ENCODE measurements around the gene IFT122.

Gene IFT122

DNA sequence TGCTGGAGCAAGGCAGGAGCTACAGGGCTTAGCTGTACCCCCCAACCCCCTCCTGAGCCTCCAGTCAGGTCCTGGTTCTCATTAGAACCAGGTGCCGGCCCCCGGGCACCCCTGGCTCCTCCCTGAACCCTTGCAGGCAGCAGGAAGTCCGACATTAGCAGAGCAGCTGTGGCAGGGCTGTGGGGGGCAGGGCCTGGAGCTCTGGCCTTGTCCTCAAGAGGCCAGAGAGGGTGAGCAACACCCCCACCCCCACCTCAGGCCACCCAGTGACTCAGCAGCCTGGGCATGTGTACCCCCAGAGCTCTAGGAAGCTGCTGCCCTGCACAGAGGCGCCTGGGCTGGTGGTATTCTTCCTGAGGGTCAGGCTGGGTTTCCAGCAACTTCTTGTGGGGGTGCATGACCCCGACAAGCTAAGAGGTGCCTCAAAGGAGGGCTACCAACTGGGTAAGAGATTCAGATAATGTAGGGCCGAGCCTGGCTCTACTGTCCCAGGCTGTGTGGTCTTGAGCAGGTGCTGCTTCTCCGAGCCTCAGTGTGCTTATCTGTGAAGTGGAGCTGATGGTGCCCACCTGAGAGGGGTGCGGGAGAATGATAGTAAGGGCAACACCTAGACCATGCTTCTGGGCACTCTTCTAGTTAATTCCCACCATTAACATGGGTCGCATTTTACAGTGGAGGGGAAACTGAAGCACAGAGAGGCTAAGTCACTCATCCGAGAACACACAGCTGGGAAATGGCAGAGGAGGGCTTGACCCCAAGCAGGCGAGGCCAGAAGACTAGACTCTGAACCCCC is 118.9 kb downstream of the IFT122 start:
- DNase-seq (ENCODE audit: extremely low read depth, insufficient read length) = no peak
- H3K4me3 ChIP-seq (replicated peaks; ENCODE audit: low read depth, low read length) = no peak overlapping the region

DNA sequence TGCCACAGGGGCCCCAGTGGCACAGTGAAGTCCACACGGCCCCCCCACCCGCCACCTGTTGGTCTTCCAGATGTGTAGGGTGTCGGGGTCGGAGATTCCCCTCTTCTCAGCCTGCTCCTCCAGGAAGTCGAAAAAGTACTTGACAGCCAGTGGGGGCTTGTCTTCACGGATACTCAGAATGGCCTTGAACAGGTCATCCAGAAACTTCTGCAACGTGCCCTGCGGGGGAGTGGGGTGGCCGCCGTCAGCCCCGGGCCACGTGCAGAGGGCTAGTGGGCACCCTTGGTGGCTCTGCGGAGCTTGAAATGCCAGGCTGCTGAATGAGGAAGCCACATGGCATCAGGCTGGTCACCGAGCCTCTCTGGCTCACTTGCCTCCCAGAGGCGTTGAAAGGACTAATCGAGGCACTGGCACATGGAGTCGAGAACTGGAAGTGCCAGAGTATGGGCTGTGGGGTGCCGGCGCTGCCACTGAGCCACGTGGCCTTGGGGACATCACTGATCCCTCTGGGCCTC is 119.6 kb downstream of the IFT122 start:
- DNase-seq (ENCODE audit: extremely low read depth, insufficient read length) = no peak
- no peaks in the 10 kb centered on the region; the same call in 1 of the 2 replicates for H3K27me3 ChIP-seq (replicated peaks; ENCODE audit: control insufficient read depth, insufficient read depth, low read length)
- no peaks in the 10 kb centered on the region for H3K36me3 ChIP-seq (ENCODE audit: control insufficient read depth, insufficient read depth, low read length)
- H3K4me3 ChIP-seq (replicated peaks; ENCODE audit: low read depth, low read length) = no peak overlapping the region
- no peak for TF ChIP-seq CTCF (IDR thresholded peaks at IDR 0.05; ENCODE audit: insufficient read depth, low read length, poor library complexity, severe bottlenecking)

More for the DNA sequence above, 118.9 kb downstream of the IFT122 start:
- Histone ChIP-seq H3K27me3 (replicated peaks; ENCODE audit: control insufficient read depth, insufficient read depth, low read length) (no peaks in the 10 kb centered on the region; the same call in 1 of the 2 replicates), H3K36me3 (ENCODE audit: control insufficient read depth, insufficient read depth, low read length) (no peaks in the 10 kb centered on the region)
- TF ChIP-seq CTCF (IDR thresholded peaks at IDR 0.05; ENCODE audit: insufficient read depth, low read length, poor library complexity, severe bottlenecking) = no peak

GRCh38 chr3:129560269-129560787 is 120.3 kb downstream of the IFT122 start:
- no peaks in the 10 kb centered on the region for H3K36me3 ChIP-seq (ENCODE audit: control insufficient read depth, insufficient read depth, low read length)
- no peaks in the 10 kb centered on the region; the same call in 1 of the 2 replicates for H3K27me3 ChIP-seq (replicated peaks; ENCODE audit: control insufficient read depth, insufficient read depth, low read length)
- no peak for DNase-seq (ENCODE audit: extremely low read depth, insufficient read length)
- no peak for TF ChIP-seq CTCF (IDR thresholded peaks at IDR 0.05; ENCODE audit: insufficient read depth, low read length, poor library complexity, severe bottlenecking)
- no peak overlapping the region for H3K4me3 ChIP-seq (replicated peaks; ENCODE audit: low read depth, low read length)

DNA sequence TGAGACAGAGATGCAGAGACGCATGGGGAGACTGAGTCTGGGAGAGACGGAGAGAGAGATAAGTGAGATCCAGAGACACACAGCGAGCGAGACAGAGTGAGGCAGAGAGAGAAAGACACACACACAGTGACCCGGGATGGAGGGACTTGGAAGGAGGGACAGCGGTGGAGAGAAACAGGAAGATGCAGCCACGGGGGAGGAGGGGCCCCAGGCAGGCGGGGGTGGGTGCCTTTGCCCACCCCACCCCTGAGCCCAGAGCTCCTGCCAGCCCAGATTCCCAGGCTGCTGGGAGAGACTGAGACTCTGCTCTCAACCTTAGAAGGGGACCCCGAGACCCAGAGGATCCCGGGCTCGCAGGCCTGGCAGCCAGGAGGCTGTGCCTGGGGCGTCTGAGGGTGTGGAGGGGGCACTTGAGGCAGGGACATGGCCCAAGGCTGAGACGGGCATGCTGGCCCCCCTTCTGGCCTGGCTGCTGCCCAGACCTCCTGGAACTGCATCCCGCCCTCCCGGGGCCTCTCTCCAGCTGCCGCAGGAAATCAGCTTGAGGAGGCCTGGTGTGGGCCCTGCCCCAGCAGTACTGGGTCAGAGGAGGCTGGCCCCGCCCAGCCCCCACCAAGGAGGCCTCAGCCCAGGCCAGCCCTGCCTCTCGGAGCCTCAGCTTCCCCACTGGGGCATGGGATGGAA is 121.0 kb downstream of the IFT122 start:
- no peak for TF ChIP-seq CTCF (IDR thresholded peaks at IDR 0.05; ENCODE audit: insufficient read depth, low read length, poor library complexity, severe bottlenecking)
- Histone ChIP-seq H3K36me3 (ENCODE audit: control insufficient read depth, insufficient read depth, low read length) (no peaks in the 10 kb centered on the region), H3K27me3 (replicated peaks; ENCODE audit: control insufficient read depth, insufficient read depth, low read length) (no peaks in the 10 kb centered on the region), H3K4me3 (replicated peaks; ENCODE audit: low read depth, low read length) (no peak overlapping the region)
- DNase-seq (ENCODE audit: extremely low read depth, insufficient read length) = no peak

GRCh38 chr3:129561619-129562248 is 121.7 kb downstream of the IFT122 start:
- no peak for DNase-seq (ENCODE audit: extremely low read depth, insufficient read length)
- H3K27me3 ChIP-seq (replicated peaks; ENCODE audit: control insufficient read depth, insufficient read depth, low read length) = no peaks in the 10 kb centered on the region
- no peak for TF ChIP-seq CTCF (IDR thresholded peaks at IDR 0.05; ENCODE audit: insufficient read depth, low read length, poor library complexity, severe bottlenecking)
- no peak overlapping the region for H3K4me3 ChIP-seq (replicated peaks; ENCODE audit: low read depth, low read length)
- H3K36me3 ChIP-seq (ENCODE audit: control insufficient read depth, insufficient read depth, low read length) = no peaks in the 10 kb centered on the region
